ENCODE measurements around the gene ADCY10.

GRCh38 chr1:167799747-167800146, 114.2 kb downstream of the ADCY10 start:
- TF ChIP-seq CTCF (IDR thresholded peaks at IDR 0.05) (no peak), EP300 (IDR thresholded peaks at IDR 0.05) (no peak)
